B cell (primary cell): ENCODE data around the gene AK8. TPM values are rescaled to one million over a fixed set of nuclear protein-coding genes. Genes with fewer than 3 reads are reported as not detected.

Experiments
- ATAC-seq: fragments of 200-7000 bp; cut with Tn5 transposase; one replicate; pipeline ENCODE4 v1.10.0; 2021; ENCODE audit warnings: low read depth, mild to moderate bottlenecking, moderate number of reproducible peaks, moderate library complexity
- CTCF ChIA-PET: fragments of 350-600 bp; sonication (Branson Sonifier 250); formaldehyde crosslinking; loops from one replicate; lab custom pipeline; 2021; ENCODE audit warnings: antibody characterized with exemption, inconsistent platforms; lab: Charles Lee
- POLR2A ChIA-PET: fragments of 350-600 bp; sonication (Branson Sonifier 250); formaldehyde crosslinking; loops from one replicate; lab custom pipeline; 2021; ENCODE audit warnings: antibody characterized with exemption; lab: Charles Lee
- DNase-seq: peaks from one replicate; pipeline ENCODE4 v3.0.0; 2013
- H2AFZ ChIP-seq: 2 replicates; pipeline ENCODE4 v1.6.1; 2012; ENCODE audit warnings: mild to moderate bottlenecking, low read depth, low read length; ENCODE audit not compliant: insufficient read depth, poor library complexity, severe bottlenecking
- H3K27ac ChIP-seq, 2 donors: 1 replicate in 1 of 2; 2 replicates in 1 of 2; pipeline ENCODE4 v1.5.1; 2012 to 2013; ENCODE audit warnings: low read length in 2 of 2, mild to moderate bottlenecking in 2 of 2, moderate library complexity in 1 of 2
- H3K27me3 ChIP-seq, 4 experiments: fragments of 200-600 bp in 1 of 4; sonication (generic) in 1 of 4; replicated peaks in 1 of 4; 1 replicate in 2 of 4; 2 replicates in 2 of 4; pipeline versions ENCODE4 v1.6.1 to v1.7.0; 2013 to 2016; ENCODE audit warnings: low read length in 3 of 4, mild to moderate bottlenecking in 2 of 4, mixed read lengths in 1 of 4, moderate library complexity in 1 of 4; ENCODE audit not compliant: insufficient read depth in 4 of 4, control insufficient read depth in 3 of 4; ENCODE audit errors: control extremely low read depth in 1 of 4
- H3K36me3 ChIP-seq, 2 experiments: replicated peaks in 1 of 2; 1 replicate in 1 of 2; 2 replicates in 1 of 2; pipeline versions ENCODE4 v1.6.1 to v1.7.1; 2013; ENCODE audit warnings: low read length in 1 of 2; ENCODE audit not compliant: insufficient read depth in 2 of 2, control insufficient read depth in 1 of 2; ENCODE audit errors: control extremely low read depth in 1 of 2, extremely low read depth in 1 of 2
- H3K4me1 ChIP-seq, 2 donors: fragments of 200-600 bp in 1 of 2; sonication (generic) in 1 of 2; 1 replicate in 1 of 2; 2 replicates in 1 of 2; pipeline versions ENCODE4 v1.5.1 to v1.6.1; 2013 to 2017; ENCODE audit warnings: low read length in 2 of 2; ENCODE audit not compliant: control insufficient read depth in 2 of 2, insufficient read depth in 2 of 2
- H3K4me2 ChIP-seq: replicated peaks from 2 replicates; pipeline ENCODE3; 2012; ENCODE audit warnings: mild to moderate bottlenecking, low read depth, low read length; ENCODE audit not compliant: poor library complexity, severe bottlenecking
- H3K4me3 ChIP-seq, 5 experiments: fragments of 200-600 bp in 1 of 5; sonication (generic) in 1 of 5; 1 replicate in 3 of 5; 2 replicates in 2 of 5; pipeline versions ENCODE4 v1.5.1 to v1.7.0; 2011 to 2016; ENCODE audit warnings: low read length in 4 of 5, mild to moderate bottlenecking in 4 of 5, low read depth in 2 of 5, control low read depth in 1 of 5, moderate library complexity in 1 of 5; ENCODE audit not compliant: insufficient read depth in 1 of 5; ENCODE audit errors: control extremely low read depth in 1 of 5, extremely low read depth in 1 of 5
- H3K79me2 ChIP-seq: fragments of 200-600 bp; sonication (generic); one replicate; pipeline ENCODE4 v1.6.0; 2016; ENCODE audit warnings: low read length; ENCODE audit not compliant: control insufficient read depth, insufficient read depth
- H3K9ac ChIP-seq: fragments of 200-600 bp; sonication (generic); 2 replicates; pipeline ENCODE4 v1.6.1; 2017; ENCODE audit warnings: mild to moderate bottlenecking, low read length, moderate library complexity
- H3K9me3 ChIP-seq, 3 donors: one replicate each; pipeline versions ENCODE4 v1.6.1 to v1.7.1; 2013; ENCODE audit warnings: low read length in 2 of 3; ENCODE audit not compliant: control insufficient read depth in 2 of 3, insufficient read depth in 1 of 3; ENCODE audit errors: control extremely low read depth in 1 of 3
- H4K20me1 ChIP-seq: 2 replicates; pipeline ENCODE4 v1.6.0; 2012; ENCODE audit warnings: mild to moderate bottlenecking, low read length; ENCODE audit not compliant: insufficient read depth, control insufficient read depth, poor library complexity, severe bottlenecking
- H3K27ac Mint-ChIP-seq: one replicate; pipeline ENCODE4 v1.8.0; 2021; ENCODE audit warnings: mixed read lengths
- H3K27me3 Mint-ChIP-seq: one replicate; pipeline ENCODE4 v1.8.0; 2021; ENCODE audit warnings: mixed read lengths
- H3K4me1 Mint-ChIP-seq: one replicate; pipeline ENCODE4 v1.8.0; 2021; ENCODE audit warnings: mixed read lengths
- H3K4me3 Mint-ChIP-seq: one replicate; pipeline ENCODE4 v1.8.0; 2021; ENCODE audit warnings: mixed read lengths
- H3K9me3 Mint-ChIP-seq: one replicate; pipeline ENCODE4 v1.8.0; 2022; ENCODE audit warnings: mixed read lengths; ENCODE audit not compliant: insufficient read depth
- EZH2 ChIP-seq: IDR thresholded peaks from 2 replicates; pipeline ENCODE4 v1.6.1; 2012; ENCODE audit warnings: borderline replicate concordance, low read depth, mild to moderate bottlenecking, moderate library complexity, low read length; ENCODE audit not compliant: insufficient read depth, poor library complexity, severe bottlenecking
- WGBS: methylation state at CpG from one replicate; pipeline ENCODE4 v1.1.5; 2013; ENCODE audit warnings: missing lambda C conversion rate; ENCODE audit not compliant: insufficient coverage; 5-methylcytosine and 5-hydroxymethylcytosine counted together
- intact Hi-C: fragments of 100-400 bp; cut with micrococcal nuclease; formaldehyde crosslinking; loops from one replicate; pipeline ENCODE4 v1.10.0; 2022
- polyA plus RNA-seq: library from polyadenylated mRNA; depleted of rRNA; stranded (reverse); fragments of >200 nt; gene quantifications from 2 replicates; pipeline ENCODE4 v1.2.3, GENCODE V29; 2012
- total RNA-seq, 2 donors: library from RNA; stranded (reverse); fragments of 120-200 nt in 1 of 2; gene quantifications; 1 replicate in 1 of 2; 2 replicates in 1 of 2; pipeline versions ENCODE4 v1.2.3 to v1.2.4, GENCODE V29; 2013 to 2022
- TF ChIP-seq, protein P1 (sequence below): fragments of 200-600 bp; IDR thresholded peaks from one replicate; pipeline ENCODE4 v1.8.0; 2022; ENCODE audit warnings: antibody characterized with exemption, mild to moderate bottlenecking

Gene AK8
- total and polyA plus RNA-seq, 2 donors (not counting 1 experiment from before 2014, with no cell fraction given): 1.9 to 8.6 TPM

DNA sequence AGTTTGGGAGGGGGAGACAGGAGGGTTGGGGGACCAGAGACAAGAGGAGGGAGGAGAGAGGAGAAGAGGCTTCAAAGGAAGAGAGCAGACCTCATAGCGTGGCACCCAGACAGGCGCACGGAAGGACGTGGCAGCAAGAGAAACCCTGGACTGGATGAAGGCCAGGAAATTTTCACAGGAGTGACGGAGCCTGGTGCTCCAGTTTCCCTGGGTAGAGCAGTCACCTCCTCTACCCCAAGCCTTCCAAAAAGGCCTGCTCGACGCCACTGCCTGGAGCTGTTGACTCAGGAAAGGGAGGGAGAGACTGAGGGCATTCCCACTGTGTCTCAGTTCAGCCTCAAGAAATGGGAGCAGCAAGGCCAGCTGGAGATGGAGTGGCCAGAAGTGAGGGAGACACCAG, 19.3 kb downstream of the AK8 start:
- no peaks in the 10 kb centered on the region for H3K9me3 ChIP-seq
- intact Hi-C loops: no loop called here
- no peak overlapping the region for H3K9ac ChIP-seq
- H3K4me2 ChIP-seq: no peak overlapping the region
- Mint-ChIP-seq H3K4me3 (no peak overlapping the region), H3K27me3 (no peaks in the 10 kb centered on the region), H3K27ac (no peak overlapping the region), H3K4me1 (peaks cover 12% of the 10 kb centered on the region), H3K9me3 (no peaks in the 10 kb centered on the region)
- no peak overlapping the region for H3K27ac ChIP-seq
- H3K4me3 ChIP-seq: no peak overlapping the region
- H3K27me3 ChIP-seq: no peaks in the 10 kb centered on the region
- ATAC-seq (no peak), DNase-seq (no peak)
- H4K20me1 ChIP-seq: no peaks in the 10 kb centered on the region
- WGBS: 91% methylated on average over 3 of the region's 7 CpGs
- ChIA-PET POLR2A (interaction anchor here (0.6 kb wide), 1 partner anchor 484 kb away, joined by 3 read pairs; no protein-coding TSS in a partner anchor), CTCF (no interaction called here)
- H3K4me1 ChIP-seq: peaks cover 13 to 19% of the 10 kb centered on the region in 2 donors
- H3K36me3 ChIP-seq: no peaks in the 10 kb centered on the region
- no peak overlapping the region for H2AFZ ChIP-seq
- no peaks in the 10 kb centered on the region for H3K79me2 ChIP-seq
- TF ChIP-seq, protein P1, sequence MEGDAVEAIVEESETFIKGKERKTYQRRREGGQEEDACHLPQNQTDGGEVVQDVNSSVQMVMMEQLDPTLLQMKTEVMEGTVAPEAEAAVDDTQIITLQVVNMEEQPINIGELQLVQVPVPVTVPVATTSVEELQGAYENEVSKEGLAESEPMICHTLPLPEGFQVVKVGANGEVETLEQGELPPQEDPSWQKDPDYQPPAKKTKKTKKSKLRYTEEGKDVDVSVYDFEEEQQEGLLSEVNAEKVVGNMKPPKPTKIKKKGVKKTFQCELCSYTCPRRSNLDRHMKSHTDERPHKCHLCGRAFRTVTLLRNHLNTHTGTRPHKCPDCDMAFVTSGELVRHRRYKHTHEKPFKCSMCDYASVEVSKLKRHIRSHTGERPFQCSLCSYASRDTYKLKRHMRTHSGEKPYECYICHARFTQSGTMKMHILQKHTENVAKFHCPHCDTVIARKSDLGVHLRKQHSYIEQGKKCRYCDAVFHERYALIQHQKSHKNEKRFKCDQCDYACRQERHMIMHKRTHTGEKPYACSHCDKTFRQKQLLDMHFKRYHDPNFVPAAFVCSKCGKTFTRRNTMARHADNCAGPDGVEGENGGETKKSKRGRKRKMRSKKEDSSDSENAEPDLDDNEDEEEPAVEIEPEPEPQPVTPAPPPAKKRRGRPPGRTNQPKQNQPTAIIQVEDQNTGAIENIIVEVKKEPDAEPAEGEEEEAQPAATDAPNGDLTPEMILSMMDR: no peak
- TF ChIP-seq EZH2: no peak

DNA sequence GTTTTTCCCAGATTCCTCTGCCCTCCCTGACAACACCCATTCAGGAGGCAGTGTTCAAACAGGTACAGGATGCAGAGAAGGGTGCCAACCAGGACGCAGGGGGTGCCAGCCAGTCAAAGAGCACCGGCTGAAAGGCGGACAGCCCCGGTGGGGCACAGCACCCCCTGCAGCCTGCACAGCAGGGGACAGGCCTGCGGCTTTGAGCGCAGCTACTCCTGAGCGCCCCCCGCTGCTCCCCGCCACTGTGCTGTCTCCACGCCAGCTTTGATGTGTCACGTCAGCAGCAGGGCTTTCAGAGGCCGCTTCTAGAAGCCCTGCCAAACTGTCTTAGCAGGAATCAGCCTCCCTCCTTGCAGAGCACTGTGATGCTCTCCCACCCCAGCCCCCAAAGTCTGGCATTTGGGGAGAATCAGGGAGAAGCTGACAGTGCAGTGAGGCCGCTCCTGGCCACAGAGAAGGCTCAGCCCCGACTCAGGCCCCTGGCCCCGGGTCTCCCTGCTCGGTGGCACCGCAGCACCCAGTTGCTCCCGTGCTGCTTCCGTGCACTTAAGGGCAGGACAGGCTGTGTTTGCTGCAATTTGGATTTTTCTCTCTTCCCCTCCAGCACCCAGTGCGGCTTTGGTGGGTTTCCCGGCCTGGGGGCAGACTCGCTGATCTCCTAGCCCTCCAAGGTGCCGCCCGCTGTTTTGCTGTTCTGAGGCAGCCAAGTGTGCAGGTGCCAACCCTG, 20.3 kb downstream of the AK8 start:
- DNase-seq (no peak), ATAC-seq (no peak)
- Mint-ChIP-seq H3K4me1 (peaks cover 13% of the 10 kb centered on the region), H3K9me3 (no peaks in the 10 kb centered on the region), H3K27me3 (no peaks in the 10 kb centered on the region), H3K27ac (no peak overlapping the region), H3K4me3 (no peak overlapping the region)
- CTCF ChIA-PET: no interaction called here
- 79% methylated on average over 23 of the region's 24 CpGs for WGBS
- intact Hi-C loops: no loop called here
- H3K36me3 ChIP-seq: no peaks in the 10 kb centered on the region
- no peak overlapping the region for H3K4me3 ChIP-seq
- no peaks in the 10 kb centered on the region for H4K20me1 ChIP-seq
- no peak overlapping the region for H2AFZ ChIP-seq
- no peaks in the 10 kb centered on the region for H3K9me3 ChIP-seq
- H3K27me3 ChIP-seq: no peaks in the 10 kb centered on the region
- TF ChIP-seq, protein P1: no peak
- TF ChIP-seq EZH2: no peak
- POLR2A ChIA-PET: interaction anchor here (0.5 kb wide), 1 partner anchor 182 kb away, joined by 9 read pairs; no protein-coding TSS in a partner anchor
- no peak overlapping the region for H3K27ac ChIP-seq
- no peaks in the 10 kb centered on the region for H3K79me2 ChIP-seq
- no peak overlapping the region for H3K4me2 ChIP-seq
- H3K9ac ChIP-seq: no peak overlapping the region
- peaks cover 13 to 19% of the 10 kb centered on the region in 2 donors for H3K4me1 ChIP-seq
